Caco-2 (cell line): Measurements from ENCODE around the gene SYTL2. TPM values are rescaled to one million over a fixed set of nuclear protein-coding genes. Genes with fewer than 3 reads are reported as not detected.

ENCODE experiments used
- BruUV-seq: library from RNA; stranded (reverse); fragments of 400-500 nt; replicated peaks from 2 replicates; lab custom pipeline; 2021; lab: Mats Ljungman, UMichigan
- CTCF ChIA-PET: fragments of 300-600 bp; sonication (Branson Sonifier 250); formaldehyde crosslinking; loops from one replicate; lab custom pipeline; 2022; ENCODE audit warnings: antibody characterized with exemption; lab: Charles Lee
- POLR2A ChIA-PET: fragments of 300-600 bp; sonication (Branson Sonifier 250); formaldehyde crosslinking; loops from one replicate; lab custom pipeline; 2022; ENCODE audit warnings: antibody characterized with exemption; lab: Charles Lee
- DNase-seq, 2 experiments: peaks; one replicate each; pipeline versions ENCODE4 v3.0.0 to v3.0.0-alpha.2; 2020 to 2022
- H3K27me3 ChIP-seq: replicated peaks from 2 replicates; pipeline ENCODE4 v1.6.0; 2011; ENCODE audit warnings: low read length; ENCODE audit not compliant: control insufficient read depth, insufficient read depth
- H3K36me3 ChIP-seq: 2 replicates; pipeline ENCODE4 v1.5.1; 2011; ENCODE audit warnings: low read length; ENCODE audit not compliant: control insufficient read depth, insufficient read depth
- H3K4me1 ChIP-seq: fragments of 250-450 bp; sonication (Bioruptor Pico); 2 replicates; pipeline ENCODE4 v1.5.1; 2020; ENCODE audit warnings: mild to moderate bottlenecking
- H3K4me3 ChIP-seq: 2 replicates; pipeline ENCODE4 v1.5.1; 2011; ENCODE audit warnings: low read depth, mild to moderate bottlenecking, control low read depth, low read length
- H3K9me3 ChIP-seq: fragments of 250-450 bp; sonication (Bioruptor Pico); 2 replicates; pipeline ENCODE4 v1.5.1; 2020; ENCODE audit warnings: mild to moderate bottlenecking, moderate library complexity
- H3K27ac Mint-ChIP-seq: one replicate; pipeline ENCODE4 v1.8.0; 2022; ENCODE audit warnings: mixed read lengths; ENCODE audit not compliant: unreplicated experiment
- H3K27me3 Mint-ChIP-seq: one replicate; pipeline ENCODE4 v1.8.0; 2022; ENCODE audit warnings: mixed read lengths; ENCODE audit not compliant: insufficient read depth, unreplicated experiment
- H3K36me3 Mint-ChIP-seq: one replicate; pipeline ENCODE4 v1.8.0; 2022; ENCODE audit warnings: mild to moderate bottlenecking, mixed read lengths; ENCODE audit not compliant: insufficient read depth, unreplicated experiment
- H3K4me1 Mint-ChIP-seq: one replicate; pipeline ENCODE4 v1.8.0; 2022; ENCODE audit warnings: low read depth, mixed read lengths; ENCODE audit not compliant: unreplicated experiment
- H3K4me3 Mint-ChIP-seq: one replicate; pipeline ENCODE4 v1.8.0; 2022; ENCODE audit warnings: mild to moderate bottlenecking, moderate library complexity, mixed read lengths; ENCODE audit not compliant: unreplicated experiment
- H3K9me3 Mint-ChIP-seq: one replicate; pipeline ENCODE4 v1.8.0; 2022; ENCODE audit warnings: mixed read lengths; ENCODE audit not compliant: unreplicated experiment
- CTCF ChIP-seq, 2 experiments: fragments of 200-600 bp in 1 of 2; IDR thresholded peaks; 1 replicate in 1 of 2; 2 replicates in 1 of 2; pipeline versions ENCODE4 v1.5.1 to v1.8.0; 2011 to 2022; ENCODE audit warnings: antibody characterized with exemption in 1 of 2, control low read depth in 1 of 2, inconsistent platforms in 1 of 2, low read depth in 1 of 2, low read length in 1 of 2, mild to moderate bottlenecking in 1 of 2, moderate library complexity in 1 of 2; ENCODE audit not compliant: insufficient read depth in 1 of 2, severe bottlenecking in 1 of 2, unreplicated experiment in 1 of 2
- intact Hi-C: fragments of 100-400 bp; cut with micrococcal nuclease; formaldehyde crosslinking; loops from one replicate; pipeline ENCODE4 v1.10.0; 2022; ENCODE audit not compliant: unreplicated experiment
- total RNA-seq: library from RNA; stranded (reverse); gene quantifications from 2 replicates; pipeline ENCODE4 v1.2.3, GENCODE V29; 2022

The SYTL2 gene
- total RNA-seq, 1 experiment from 2014 or later = 110 TPM

- no TSS peak for BruUV-seq
- no peak overlapping the region for H3K4me3 Mint-ChIP-seq
- intact Hi-C loops = no loop called here
- no peaks in the 10 kb centered on the region for H3K9me3 Mint-ChIP-seq
- H3K4me1 ChIP-seq = peaks cover 44% of the 10 kb centered on the region
- peaks cover 38% of the 10 kb centered on the region for H3K36me3 Mint-ChIP-seq
- no peaks in the 10 kb centered on the region for H3K27me3 Mint-ChIP-seq
- H3K4me1 Mint-ChIP-seq = peaks cover 20% of the 10 kb centered on the region
- H3K27me3 ChIP-seq = no peaks in the 10 kb centered on the region
- TF ChIP-seq CTCF (IDR thresholded peaks at IDR 0.05; ENCODE audit: insufficient read depth in 1 of 2, low read depth in 1 of 2, low read length in 1 of 2, severe bottlenecking in 1 of 2, unreplicated experiment in 1 of 2) = no peak
- CTCF ChIA-PET = interaction anchor here (1.2 kb wide), 1 partner anchor 117 kb away, joined by 3 read pairs; the partner anchor contains the start of gene CCDC83
- no peak overlapping the region for H3K27ac Mint-ChIP-seq
- POLR2A ChIA-PET = no interaction called here
- no peak overlapping the region for H3K4me3 ChIP-seq
- peaks cover 2% of the 10 kb centered on the region for H3K36me3 ChIP-seq
- H3K9me3 ChIP-seq = no peaks in the 10 kb centered on the region
- DNase-seq = no peak
Measured at GRCh38 chr11:85737738-85738137, 73.2 kb downstream of the SYTL2 start.

- Histone ChIP-seq H3K36me3 (peaks cover 2% of the 10 kb centered on the region), H3K4me3 (no peak overlapping the region), H3K27me3 (no peaks in the 10 kb centered on the region), H3K4me1 (peaks cover 36% of the 10 kb centered on the region), H3K9me3 (no peaks in the 10 kb centered on the region)
- BruUV-seq = no TSS peak
- Mint-ChIP-seq H3K27me3 (no peaks in the 10 kb centered on the region), H3K36me3 (peaks cover 38% of the 10 kb centered on the region), H3K9me3 (no peaks in the 10 kb centered on the region), H3K4me1 (peaks cover 14% of the 10 kb centered on the region), H3K27ac (peak overlapping the region; percentile 21), H3K4me3 (peak overlapping the region; percentile 8)
- intact Hi-C loops = no loop called here
- no peak for TF ChIP-seq CTCF (IDR thresholded peaks at IDR 0.05; ENCODE audit: insufficient read depth in 1 of 2, low read depth in 1 of 2, low read length in 1 of 2, severe bottlenecking in 1 of 2, unreplicated experiment in 1 of 2)
- ChIA-PET POLR2A (interaction anchor here (0.6 to 0.7 kb wide), 3 partner anchors 36 to 65 kb away, joined by 3 to 4 read pairs (median 4); no protein-coding TSS in a partner anchor), CTCF (interaction anchor here (0.7 to 1.0 kb wide), 2 partner anchors 74 to 91 kb away, joined by 3 read pairs; no protein-coding TSS in a partner anchor)
- no peak for DNase-seq
Measured at GRCh38 chr11:85735876-85736460, 75.0 kb downstream of the SYTL2 start.

GRCh38 chr11:85732965-85733364, 78.0 kb downstream of the SYTL2 start:
- Mint-ChIP-seq H3K27me3 (no peaks in the 10 kb centered on the region), H3K4me1 (no peaks in the 10 kb centered on the region), H3K9me3 (no peaks in the 10 kb centered on the region), H3K4me3 (no peak overlapping the region), H3K27ac (no peak overlapping the region), H3K36me3 (peaks cover 41% of the 10 kb centered on the region)
- intact Hi-C loops = no loop called here
- Histone ChIP-seq H3K27me3 (no peaks in the 10 kb centered on the region), H3K4me3 (no peak overlapping the region), H3K4me1 (peaks cover 24% of the 10 kb centered on the region), H3K9me3 (no peaks in the 10 kb centered on the region), H3K36me3 (no peaks in the 10 kb centered on the region; the same call in 1 of the 2 replicates)
- CTCF ChIA-PET = no interaction called here
- DNase-seq = no peak
- no TSS peak for BruUV-seq
- POLR2A ChIA-PET = no interaction called here
- no peak for TF ChIP-seq CTCF (IDR thresholded peaks at IDR 0.05; ENCODE audit: insufficient read depth in 1 of 2, low read depth in 1 of 2, low read length in 1 of 2, severe bottlenecking in 1 of 2, unreplicated experiment in 1 of 2)
